H1 (cell line): ENCODE measurements around the gene SYNJ2. TPM values are rescaled to one million over a fixed set of nuclear protein-coding genes. Genes with fewer than 3 reads are reported as not detected.

Experiments
- CTCF ChIA-PET: fragments of 300-600 bp; sonication (Branson Sonifier 250); formaldehyde crosslinking; loops from one replicate; lab custom pipeline; 2021; ENCODE audit not compliant: partially characterized antibody; lab: Charles Lee
- POLR2A ChIA-PET: fragments of 300-600 bp; sonication (Branson Sonifier 250); formaldehyde crosslinking; loops from one replicate; lab custom pipeline; 2021; ENCODE audit warnings: inconsistent platforms; ENCODE audit not compliant: partially characterized antibody; lab: Charles Lee
- DNase-seq, 2 experiments: peaks; one replicate each; pipeline versions ENCODE4 v3.0.0 to v3.0.0-alpha.2; 2010 to 2022; ENCODE audit warnings: low spot score in 2 of 2, low read depth in 1 of 2, mixed read lengths in 1 of 2
- FAIRE-seq: peaks from 2 replicates; lab custom pipeline; 2011; peaks lifted over from hg19 to GRCh38; lab: Jason Lieb, UNC
- H2AFZ ChIP-seq: 2 replicates; pipeline ENCODE4 v1.8.1; 2012; ENCODE audit warnings: low read length, inconsistent platforms
- H2AK5ac ChIP-seq: 2 replicates; pipeline ENCODE4 v1.6.1; 2013; ENCODE audit warnings: low read depth, low read length
- H2BK120ac ChIP-seq: replicated peaks from 2 replicates; pipeline ENCODE3; 2013; ENCODE audit warnings: low read depth, low read length, inconsistent platforms
- H2BK12ac ChIP-seq: 2 replicates; pipeline ENCODE4 v1.6.1; 2013; ENCODE audit warnings: low read depth, low read length
- H2BK15ac ChIP-seq: 2 replicates; pipeline ENCODE4 v1.6.1; 2013; ENCODE audit warnings: low read length
- H2BK20ac ChIP-seq: 2 replicates; pipeline ENCODE4 v1.6.1; 2013; ENCODE audit warnings: low read length
- H2BK5ac ChIP-seq: 2 replicates; pipeline ENCODE4 v1.6.1; 2013; ENCODE audit warnings: low read depth, low read length
- H3K14ac ChIP-seq: 2 replicates; pipeline ENCODE4 v1.6.1; 2013; ENCODE audit warnings: inconsistent platforms; ENCODE audit not compliant: insufficient read length
- H3K18ac ChIP-seq: 2 replicates; pipeline ENCODE4 v1.6.1; 2013; ENCODE audit warnings: low read length; ENCODE audit errors: extremely low read depth
- H3K23ac ChIP-seq: 2 replicates; pipeline ENCODE4 v1.6.1; 2013; ENCODE audit warnings: inconsistent platforms; ENCODE audit not compliant: insufficient read length
- H3K23me2 ChIP-seq: 2 replicates; pipeline ENCODE4 v1.6.1; 2013; ENCODE audit warnings: low read depth, low read length
- H3K27ac ChIP-seq: 2 replicates; pipeline ENCODE4 v1.6.1; 2011; ENCODE audit warnings: low read depth, low read length, inconsistent platforms
- H3K27me3 ChIP-seq, 4 experiments: replicated peaks in 1 of 4; 1 replicate in 1 of 4; 2 replicates in 3 of 4; pipeline versions ENCODE4 v1.6.1 to v1.8.1; 2011 to 2013; ENCODE audit warnings: low read length in 3 of 4, mild to moderate bottlenecking in 3 of 4, inconsistent platforms in 2 of 4, mixed read lengths in 2 of 4, moderate library complexity in 1 of 4; ENCODE audit not compliant: control insufficient read depth in 3 of 4, insufficient read depth in 3 of 4; ENCODE audit errors: extremely low read depth in 1 of 4
- H3K36me3 ChIP-seq, 4 experiments: 2 replicates each; pipeline versions ENCODE4 v1.6.1 to v1.8.1; 2011 to 2013; ENCODE audit warnings: mild to moderate bottlenecking in 4 of 4, low read length in 3 of 4, moderate library complexity in 2 of 4, control low read depth in 1 of 4, inconsistent platforms in 1 of 4; ENCODE audit not compliant: insufficient read depth in 4 of 4, control insufficient read depth in 2 of 4
- H3K4ac ChIP-seq: replicated peaks from 2 replicates; pipeline ENCODE3; 2013; ENCODE audit warnings: low read length, low read depth, mixed read lengths, inconsistent platforms; ENCODE audit not compliant: insufficient read length
- H3K4me1 ChIP-seq, 4 experiments: replicated peaks in 1 of 4; 1 replicate in 1 of 4; 2 replicates in 3 of 4; pipeline versions ENCODE4 v1.6.1 to v1.8.1; 2011 to 2013; ENCODE audit warnings: low read length in 3 of 4, inconsistent platforms in 2 of 4, mixed read lengths in 1 of 4; ENCODE audit not compliant: insufficient read depth in 4 of 4, control insufficient read depth in 3 of 4
- H3K4me2 ChIP-seq, 2 experiments: 2 replicates each; pipeline versions ENCODE4 v1.6.1 to v1.8.1; 2011 to 2013; ENCODE audit warnings: low read depth in 2 of 2, low read length in 2 of 2, control low read depth in 1 of 2, inconsistent platforms in 1 of 2, mild to moderate bottlenecking in 1 of 2; ENCODE audit not compliant: insufficient read depth in 1 of 2
- H3K4me3 ChIP-seq, 4 experiments: fragments of 200-600, 300-600 bp in 1 of 4; sonication (generic), shearing (Covaris generic), sonication (Bioruptor Twin) in 1 of 4; 2 replicates each; pipeline versions ENCODE4 v1.5.1 to v1.8.1; 2011 to 2016; ENCODE audit warnings: low read length in 4 of 4, low read depth in 3 of 4, control low read depth in 2 of 4, inconsistent platforms in 2 of 4, mild to moderate bottlenecking in 2 of 4, mixed read lengths in 1 of 4, moderate library complexity in 1 of 4; ENCODE audit not compliant: insufficient read depth in 2 of 4; ENCODE audit errors: extremely low read depth in 1 of 4
- H3K56ac ChIP-seq: replicated peaks from 2 replicates; pipeline ENCODE3; 2013; ENCODE audit warnings: low read depth, mild to moderate bottlenecking, mixed read lengths, low read length, inconsistent platforms; ENCODE audit not compliant: insufficient read length
- H3K79me1 ChIP-seq: 2 replicates; pipeline ENCODE4 v1.6.1; 2013; ENCODE audit warnings: low read depth, low read length, control low read depth
- H3K79me2 ChIP-seq, 2 experiments: 2 replicates each; pipeline versions ENCODE4 v1.6.1 to v1.8.1; 2012 to 2013; ENCODE audit warnings: low read length in 2 of 2, mild to moderate bottlenecking in 2 of 2, inconsistent platforms in 1 of 2; ENCODE audit not compliant: insufficient read depth in 2 of 2, control insufficient read depth in 1 of 2
- H3K9ac ChIP-seq, 4 experiments: replicated peaks in 1 of 4; 1 replicate in 1 of 4; 2 replicates in 3 of 4; pipeline versions ENCODE4 v1.6.1 to v1.8.1; 2011 to 2013; ENCODE audit warnings: low read depth in 3 of 4, low read length in 3 of 4, control low read depth in 2 of 4, mild to moderate bottlenecking in 2 of 4, moderate library complexity in 2 of 4, inconsistent platforms in 1 of 4; ENCODE audit errors: extremely low read depth in 1 of 4
- H3K9me3 ChIP-seq, 2 experiments: 2 replicates each; pipeline versions ENCODE4 v1.6.1 to v1.8.1; 2012 to 2013; ENCODE audit warnings: mild to moderate bottlenecking in 2 of 2, moderate library complexity in 2 of 2, control low read depth in 1 of 2, inconsistent platforms in 1 of 2, low read depth in 1 of 2, low read length in 1 of 2, mixed read lengths in 1 of 2; ENCODE audit not compliant: insufficient read depth in 2 of 2
- H4K20me1 ChIP-seq, 2 experiments: replicated peaks in 1 of 2; 2 replicates each; pipeline versions ENCODE3 to v1.8.1; 2011 to 2013; ENCODE audit warnings: inconsistent platforms in 2 of 2, low read length in 2 of 2, mild to moderate bottlenecking in 1 of 2; ENCODE audit not compliant: insufficient read depth in 2 of 2, control insufficient read depth in 1 of 2
- H4K5ac ChIP-seq: 2 replicates; pipeline ENCODE4 v1.6.1; 2013; ENCODE audit warnings: low read length, low read depth, mixed read lengths, inconsistent platforms; ENCODE audit not compliant: insufficient read length
- H4K8ac ChIP-seq: 2 replicates; pipeline ENCODE4 v1.8.0; 2013; ENCODE audit warnings: mild to moderate bottlenecking, moderate library complexity, low read length, inconsistent platforms; ENCODE audit not compliant: insufficient read depth; ENCODE audit errors: extremely low read depth
- H4K91ac ChIP-seq: replicated peaks from 2 replicates; pipeline ENCODE3; 2013; ENCODE audit warnings: low read length, mixed read lengths, inconsistent platforms; ENCODE audit not compliant: insufficient read length
- ATF2 ChIP-seq: IDR thresholded peaks from 2 replicates; pipeline ENCODE4 v1.6.1; 2012; ENCODE audit warnings: low read length, inconsistent platforms
- ATF3 ChIP-seq: IDR thresholded peaks from 2 replicates; pipeline ENCODE4 v1.6.1; 2011; ENCODE audit warnings: low read depth, mild to moderate bottlenecking, low read length; ENCODE audit not compliant: insufficient read depth
- CHD1 ChIP-seq: IDR thresholded peaks from 2 replicates; pipeline ENCODE4 v1.6.1; 2012; ENCODE audit warnings: low read depth, low read length, improper control_type of control experiment
- CHD2 ChIP-seq: IDR thresholded peaks from 2 replicates; pipeline ENCODE4 v1.6.1; 2012; ENCODE audit warnings: low read length, improper control_type of control experiment
- EP300 ChIP-seq, 2 experiments: IDR thresholded peaks; 1 replicate in 1 of 2; 2 replicates in 1 of 2; pipeline ENCODE4 v1.6.1; 2011 to 2012; ENCODE audit warnings: low read depth in 2 of 2, low read length in 2 of 2, mild to moderate bottlenecking in 2 of 2, borderline replicate concordance in 1 of 2, inconsistent platforms in 1 of 2, moderate library complexity in 1 of 2
- KDM1A ChIP-seq: fragments of 200-600, 300-600 bp; sonication (generic); IDR thresholded peaks from 2 replicates; pipeline ENCODE4 v1.7.1; 2016; ENCODE audit warnings: mild to moderate bottlenecking, low read length, borderline replicate concordance
- NRF1 ChIP-seq: IDR thresholded peaks from 2 replicates; pipeline ENCODE4 v1.6.1; 2011; ENCODE audit warnings: mild to moderate bottlenecking, low read depth, low read length, improper control_type of control experiment
- POU5F1 ChIP-seq: IDR thresholded peaks from 2 replicates; pipeline ENCODE4 v1.6.1; 2011; ENCODE audit warnings: low read depth, mild to moderate bottlenecking, low read length, moderate library complexity
- WGBS, 2 experiments: shearing (Covaris generic) in 1 of 2; methylation state at CpG; one replicate each; pipeline versions ENCODE4 v1.1.6 to v1.1.7; 2013 to 2015; ENCODE audit warnings: low lambda C conversion rate in 2 of 2, mixed read lengths in 2 of 2, inconsistent platforms in 1 of 2, low coverage in 1 of 2, missing lambda C conversion rate in 1 of 2; ENCODE audit not compliant: insufficient replicate concordance in 2 of 2, insufficient coverage in 1 of 2, insufficient read length in 1 of 2; ENCODE audit errors: extremely low coverage in 1 of 2, missing lambda C conversion rate in 1 of 2; 5-methylcytosine and 5-hydroxymethylcytosine counted together
- polyA plus RNA-seq, 7 experiments: library from polyadenylated mRNA; depleted of rRNA in 3 of 7; stranded (reverse) in 5 of 7; unstranded in 2 of 7; fragments of >200 nt in 5 of 7; fragments of 200-250 nt in 2 of 7; gene quantifications; 1 replicate in 5 of 7; 2 replicates in 1 of 7; 4 replicates in 1 of 7; pipeline versions ENCODE4 v1.2.1 to v1.2.3, GENCODE V29; 2011 to 2013; ENCODE audit warnings: missing spikeins in 2 of 7, mixed read lengths in 2 of 7
- total RNA-seq: library from RNA; stranded (reverse); fragmentation: NEBNext Ultra II Directional; extraction: Animal tissue kit (Norgen Biotek cat#: 25700); gene quantifications from 2 replicates; pipeline ENCODE4 v1.2.1, GENCODE V29; 2021

SYNJ2 gene
- total and polyA plus RNA-seq, 2 of the 8 experiments (the other 6 are each of a cell fraction or from before 2014, with no cell fraction given) = 3.7 to 13.9 TPM

- Histone ChIP-seq H2AFZ (no peak overlapping the region), H3K79me2 (no peaks in the 10 kb centered on the region), H3K9me3 (no peaks in the 10 kb centered on the region), H3K18ac (no peak overlapping the region), H2BK120ac (no peak overlapping the region), H3K4ac (no peak overlapping the region), H3K36me3 (no peaks in the 10 kb centered on the region; a peak in 1 of 8 replicates), H3K79me1 (no peaks in the 10 kb centered on the region; the same call in 1 of the 2 replicates), H4K5ac (no peak overlapping the region), H3K9ac (no peak overlapping the region), H3K4me1 (no peaks in the 10 kb centered on the region), H3K23ac (no peak overlapping the region), H2BK5ac (no peak overlapping the region), H2AK5ac (no peak overlapping the region), H3K27ac (no peak overlapping the region), H2BK20ac (no peak overlapping the region), H3K4me3 (no peak overlapping the region), H2BK15ac (no peak overlapping the region), H3K23me2 (no peaks in the 10 kb centered on the region), H4K8ac (peak overlapping the region; percentile 28; the same call in 1 of the 2 replicates), H4K91ac (no peak overlapping the region), H3K14ac (no peak overlapping the region), H3K56ac (no peak overlapping the region), H3K27me3 (no peaks in the 10 kb centered on the region), H4K20me1 (peaks cover 0 to 2% of the 10 kb centered on the region in 2 experiments), H3K4me2 (no peak overlapping the region), H2BK12ac (no peak overlapping the region)
- DNase-seq (peak in 1 of 2 experiments; percentile 16), FAIRE-seq (no peak)
- CTCF ChIA-PET = interaction anchor here (0.6 to 4.5 kb wide), 6 partner anchors 12 to 420 kb away, joined by 3 to 22 read pairs (median 6); no protein-coding TSS in a partner anchor
- TF ChIP-seq CHD1 (no peak), ATF2 (no peak), ATF3 (no peak), CHD2 (no peak), EP300 (IDR thresholded peaks at IDR 0.05; ENCODE audit: borderline replicate concordance in 1 of 2, low read depth in 2 of 2, low read length in 2 of 2) (no peak), KDM1A (no peak), NRF1 (no peak), POU5F1 (no peak)
- POLR2A ChIA-PET = interaction anchor here (0.6 kb wide), 1 partner anchor 40 kb away, joined by 3 read pairs; no protein-coding TSS in a partner anchor
- WGBS, 2 experiments = 90% methylated on average over 17 of the region's 32 CpGs; no CpG with 5 or more reads in 1 of the 2 experiments
These were observed 105.0 kb downstream of the SYNJ2 start for GRCh38 chr6:158086504-158087223.
